ENCODE results near the gene DNMT3L. TPM values are rescaled to one million over a fixed set of nuclear protein-coding genes. Genes with fewer than 3 reads are reported as not detected.
"Not testable (repeated sequence)": the region's sequence is repeated elsewhere in the genome, so short reads cannot be mapped to it uniquely, and the experiment has no call there.

DNMT3L gene
- total RNA-seq, 2 experiments from 2014 or later: not detected

GRCh38 chr21:44253832-44254710 is 7.6 kb downstream of the DNMT3L start:
- Histone ChIP-seq H3K4me1 (ENCODE audit: insufficient read depth, low read length, poor library complexity, severe bottlenecking) (no peaks in the 10 kb centered on the region), H3K4me3 (ENCODE audit: low read depth, low read length, poor library complexity, severe bottlenecking) (no peak overlapping the region), H3K9me2 (ENCODE audit: insufficient read depth, low read length) (no peaks in the 10 kb centered on the region), H3K9me3 (ENCODE audit: low read length) (no peaks in the 10 kb centered on the region), H2AFZ (ENCODE audit: low read length) (no peak overlapping the region), H3K79me2 (ENCODE audit: insufficient read depth, low read depth, low read length) (no peaks in the 10 kb centered on the region), H3K27ac (ENCODE audit: low read depth, low read length, poor library complexity, severe bottlenecking) (no peak overlapping the region), H4K20me1 (ENCODE audit: insufficient read depth, low read length) (no peaks in the 10 kb centered on the region), H3K36me3 (ENCODE audit: insufficient read depth, low read length) (no peaks in the 10 kb centered on the region), H3K4me2 (ENCODE audit: low read length) (no peak overlapping the region)
- POLR2A ChIA-PET: no interaction called here
- TF ChIP-seq, protein P1, sequence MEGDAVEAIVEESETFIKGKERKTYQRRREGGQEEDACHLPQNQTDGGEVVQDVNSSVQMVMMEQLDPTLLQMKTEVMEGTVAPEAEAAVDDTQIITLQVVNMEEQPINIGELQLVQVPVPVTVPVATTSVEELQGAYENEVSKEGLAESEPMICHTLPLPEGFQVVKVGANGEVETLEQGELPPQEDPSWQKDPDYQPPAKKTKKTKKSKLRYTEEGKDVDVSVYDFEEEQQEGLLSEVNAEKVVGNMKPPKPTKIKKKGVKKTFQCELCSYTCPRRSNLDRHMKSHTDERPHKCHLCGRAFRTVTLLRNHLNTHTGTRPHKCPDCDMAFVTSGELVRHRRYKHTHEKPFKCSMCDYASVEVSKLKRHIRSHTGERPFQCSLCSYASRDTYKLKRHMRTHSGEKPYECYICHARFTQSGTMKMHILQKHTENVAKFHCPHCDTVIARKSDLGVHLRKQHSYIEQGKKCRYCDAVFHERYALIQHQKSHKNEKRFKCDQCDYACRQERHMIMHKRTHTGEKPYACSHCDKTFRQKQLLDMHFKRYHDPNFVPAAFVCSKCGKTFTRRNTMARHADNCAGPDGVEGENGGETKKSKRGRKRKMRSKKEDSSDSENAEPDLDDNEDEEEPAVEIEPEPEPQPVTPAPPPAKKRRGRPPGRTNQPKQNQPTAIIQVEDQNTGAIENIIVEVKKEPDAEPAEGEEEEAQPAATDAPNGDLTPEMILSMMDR (conservative IDR thresholded peaks at IDR 0.05; ENCODE audit: low read length): no peak
- no peak for TF ChIP-seq EZH2phosphoT487 (IDR thresholded peaks at IDR 0.05; ENCODE audit: borderline replicate concordance, low read depth, low read length)
- intact Hi-C loops (cut with micrococcal nuclease; ENCODE audit: unreplicated experiment): no loop called here
- BruUV-seq (replicated peaks): no TSS peak
- CTCF ChIA-PET (ENCODE audit: unreplicated experiment): no interaction called here
- no peak for DNase-seq (ENCODE audit: low spot score)

DNA sequence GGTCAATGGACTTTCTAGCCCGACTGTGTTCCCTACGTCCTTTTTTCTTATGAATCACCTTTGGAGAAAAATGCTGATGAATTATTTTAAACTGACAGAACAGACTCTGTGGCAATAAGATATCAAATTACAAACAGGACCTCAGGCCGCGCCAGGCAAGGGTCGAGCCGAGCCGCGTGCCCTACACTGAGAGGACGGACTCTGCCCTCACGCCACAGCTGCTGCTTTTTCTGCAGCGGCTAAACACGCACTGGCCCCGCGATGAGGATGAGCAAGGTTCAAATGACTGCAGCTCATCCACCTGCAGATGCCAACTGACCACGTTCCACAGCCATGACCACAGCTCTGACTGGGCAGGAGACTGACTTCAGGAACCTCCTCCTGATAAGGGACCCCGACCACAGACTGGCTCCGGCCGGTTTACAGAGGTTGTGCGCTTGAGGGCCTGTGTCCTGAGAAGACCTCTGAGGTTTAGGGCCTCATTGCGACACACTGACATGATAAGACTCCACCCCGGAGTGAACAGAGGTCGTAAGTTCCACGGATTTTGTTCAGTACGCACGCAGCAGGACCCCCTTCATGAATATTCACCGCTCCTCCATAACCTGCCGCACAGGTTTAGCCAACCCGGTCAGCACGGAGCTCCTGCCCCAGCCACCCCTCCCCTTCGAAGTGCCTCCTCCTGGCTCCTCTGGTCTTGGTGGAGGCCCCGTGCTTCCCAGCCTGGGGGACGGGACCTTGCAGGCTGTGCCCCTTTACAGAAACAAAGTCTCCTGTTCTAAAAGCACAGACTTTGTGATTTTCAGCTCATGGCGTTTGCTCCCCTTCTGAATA is 12.3 kb downstream of the DNMT3L start:
- POLR2A ChIA-PET; BruUV-seq (replicated peaks); H3K36me3 ChIP-seq (ENCODE audit: insufficient read depth, low read length); intact Hi-C loops (cut with micrococcal nuclease; ENCODE audit: unreplicated experiment); H3K27ac ChIP-seq (ENCODE audit: low read depth, low read length, poor library complexity, severe bottlenecking); H3K9me2 ChIP-seq (ENCODE audit: insufficient read depth, low read length); H4K20me1 ChIP-seq (ENCODE audit: insufficient read depth, low read length); H3K4me1 ChIP-seq (ENCODE audit: insufficient read depth, low read length, poor library complexity, severe bottlenecking); H3K4me3 ChIP-seq (ENCODE audit: low read depth, low read length, poor library complexity, severe bottlenecking); H3K4me2 ChIP-seq (ENCODE audit: low read length); H2AFZ ChIP-seq (ENCODE audit: low read length); DNase-seq (ENCODE audit: low spot score); H3K9me3 ChIP-seq (ENCODE audit: low read length); H3K79me2 ChIP-seq (ENCODE audit: insufficient read depth, low read depth, low read length); CTCF ChIA-PET (ENCODE audit: unreplicated experiment): not testable (repeated sequence)

GRCh38 chr21:44247904-44248303 is 13.8 kb downstream of the DNMT3L start:
- POLR2A ChIA-PET; intact Hi-C loops (cut with micrococcal nuclease; ENCODE audit: unreplicated experiment): not testable (repeated sequence)

GRCh38 chr21:44243980-44244379 is 17.7 kb downstream of the DNMT3L start:
- BruUV-seq (replicated peaks); POLR2A ChIA-PET; H4K20me1 ChIP-seq (ENCODE audit: insufficient read depth, low read length); H3K27ac ChIP-seq (ENCODE audit: low read depth, low read length, poor library complexity, severe bottlenecking); H3K9me2 ChIP-seq (ENCODE audit: insufficient read depth, low read length); H3K4me3 ChIP-seq (ENCODE audit: low read depth, low read length, poor library complexity, severe bottlenecking); intact Hi-C loops (cut with micrococcal nuclease; ENCODE audit: unreplicated experiment); H3K4me1 ChIP-seq (ENCODE audit: insufficient read depth, low read length, poor library complexity, severe bottlenecking); H3K4me2 ChIP-seq (ENCODE audit: low read length); DNase-seq (ENCODE audit: low spot score); CTCF ChIA-PET (ENCODE audit: unreplicated experiment); H2AFZ ChIP-seq (ENCODE audit: low read length); H3K36me3 ChIP-seq (ENCODE audit: insufficient read depth, low read length); H3K9me3 ChIP-seq (ENCODE audit: low read length); H3K79me2 ChIP-seq (ENCODE audit: insufficient read depth, low read depth, low read length): not testable (repeated sequence)

More at GRCh38 chr21:44247904-44248303, 13.8 kb downstream of the DNMT3L start:
- H4K20me1 ChIP-seq (ENCODE audit: insufficient read depth, low read length); H3K36me3 ChIP-seq (ENCODE audit: insufficient read depth, low read length); H3K9me2 ChIP-seq (ENCODE audit: insufficient read depth, low read length); DNase-seq (ENCODE audit: low spot score); H2AFZ ChIP-seq (ENCODE audit: low read length); H3K4me2 ChIP-seq (ENCODE audit: low read length); H3K4me1 ChIP-seq (ENCODE audit: insufficient read depth, low read length, poor library complexity, severe bottlenecking); H3K4me3 ChIP-seq (ENCODE audit: low read depth, low read length, poor library complexity, severe bottlenecking); CTCF ChIA-PET (ENCODE audit: unreplicated experiment); H3K27ac ChIP-seq (ENCODE audit: low read depth, low read length, poor library complexity, severe bottlenecking); BruUV-seq (replicated peaks); H3K79me2 ChIP-seq (ENCODE audit: insufficient read depth, low read depth, low read length); H3K9me3 ChIP-seq (ENCODE audit: low read length): not testable (repeated sequence)

- H3K27ac ChIP-seq (ENCODE audit: low read depth, low read length, poor library complexity, severe bottlenecking); H3K9me3 ChIP-seq (ENCODE audit: low read length); CTCF ChIA-PET (ENCODE audit: unreplicated experiment); H3K79me2 ChIP-seq (ENCODE audit: insufficient read depth, low read depth, low read length); H3K4me1 ChIP-seq (ENCODE audit: insufficient read depth, low read length, poor library complexity, severe bottlenecking); intact Hi-C loops (cut with micrococcal nuclease; ENCODE audit: unreplicated experiment); POLR2A ChIA-PET; H3K9me2 ChIP-seq (ENCODE audit: insufficient read depth, low read length); H3K4me3 ChIP-seq (ENCODE audit: low read depth, low read length, poor library complexity, severe bottlenecking); H4K20me1 ChIP-seq (ENCODE audit: insufficient read depth, low read length); DNase-seq (ENCODE audit: low spot score); H3K36me3 ChIP-seq (ENCODE audit: insufficient read depth, low read length); H2AFZ ChIP-seq (ENCODE audit: low read length); H3K4me2 ChIP-seq (ENCODE audit: low read length); BruUV-seq (replicated peaks): not testable (repeated sequence)
Measured at GRCh38 chr21:44241281-44241680, 20.4 kb downstream of the DNMT3L start.
